GM19025 (cell line): ENCODE results near the gene BUB1B.

Experiments
- ATAC-seq: cut with Tn5 transposase; IDR thresholded peaks from one replicate; pipeline ENCODE4 v1.9.1; 2021; ENCODE audit warnings: mild to moderate bottlenecking, low read depth, moderate library complexity; ENCODE audit not compliant: unreplicated experiment

Gene BUB1B

DNA sequence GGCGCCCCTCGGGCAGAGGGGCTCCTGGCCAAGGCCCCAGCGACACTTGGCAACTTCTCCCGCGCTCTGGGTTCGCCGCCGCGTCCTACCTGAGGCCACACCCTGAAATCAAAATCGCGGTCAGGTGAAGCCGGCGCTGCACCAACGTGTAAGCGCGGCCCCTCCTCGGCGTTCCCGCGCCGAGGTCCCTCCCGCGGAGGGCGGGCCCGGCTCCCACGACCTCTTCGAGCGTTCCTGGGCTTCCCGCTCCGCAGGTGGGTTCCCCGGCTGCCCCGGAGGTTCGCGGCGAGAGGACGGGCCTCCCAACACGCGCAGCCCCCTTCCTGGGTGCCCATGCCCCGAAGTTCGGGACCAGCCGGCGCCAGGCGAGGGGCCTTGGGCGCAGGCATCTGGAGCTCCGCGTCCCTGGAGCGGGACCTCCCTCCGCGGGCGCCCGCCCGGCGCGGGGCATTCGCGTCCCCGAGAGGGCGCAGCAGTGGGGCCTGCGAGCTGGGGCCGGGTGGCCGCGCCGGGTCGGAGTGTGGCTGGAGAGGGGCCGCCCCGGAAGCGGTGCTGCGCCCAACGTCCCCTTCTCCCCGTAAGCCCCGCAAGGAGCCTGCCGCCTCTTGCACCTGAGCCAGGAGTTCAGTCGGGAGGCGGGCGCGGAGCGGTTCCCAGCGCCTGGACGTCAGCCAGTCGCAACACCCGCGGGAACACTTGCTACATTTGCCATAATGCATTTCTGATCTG, 91.7 kb downstream of the BUB1B start:
- no peak for ATAC-seq

DNA sequence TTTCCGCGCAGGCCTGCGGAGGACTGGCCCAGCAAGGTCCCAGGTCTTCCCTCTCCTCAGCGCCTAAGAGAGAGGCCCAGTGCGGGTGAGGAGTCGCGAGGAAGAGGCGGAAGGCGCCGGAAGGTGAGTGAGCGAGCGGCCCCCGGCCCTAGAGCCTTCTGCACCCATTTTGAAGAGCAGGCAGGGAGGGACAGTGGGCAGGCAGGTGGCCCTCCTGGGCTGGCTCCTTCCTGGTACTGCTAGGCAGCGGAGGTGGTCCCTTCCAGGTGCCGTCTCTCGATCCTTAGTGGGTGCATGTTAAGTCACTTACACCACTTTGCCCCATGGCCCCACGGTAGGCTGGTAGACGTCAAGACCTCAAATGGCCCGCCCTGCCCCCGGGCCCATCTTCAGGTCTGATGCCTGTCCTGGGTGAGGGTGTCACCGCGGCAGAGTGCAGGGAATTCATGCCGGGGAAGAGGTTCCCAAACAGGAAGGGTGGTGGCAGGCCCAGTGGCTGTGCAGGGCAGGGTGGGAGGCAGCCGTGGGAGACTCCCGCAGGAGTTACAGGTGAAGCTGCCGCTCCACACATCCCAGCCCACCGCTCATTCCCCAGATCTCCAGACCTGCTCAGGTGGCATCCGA, 92.4 kb downstream of the BUB1B start:
- no peak for ATAC-seq

DNA sequence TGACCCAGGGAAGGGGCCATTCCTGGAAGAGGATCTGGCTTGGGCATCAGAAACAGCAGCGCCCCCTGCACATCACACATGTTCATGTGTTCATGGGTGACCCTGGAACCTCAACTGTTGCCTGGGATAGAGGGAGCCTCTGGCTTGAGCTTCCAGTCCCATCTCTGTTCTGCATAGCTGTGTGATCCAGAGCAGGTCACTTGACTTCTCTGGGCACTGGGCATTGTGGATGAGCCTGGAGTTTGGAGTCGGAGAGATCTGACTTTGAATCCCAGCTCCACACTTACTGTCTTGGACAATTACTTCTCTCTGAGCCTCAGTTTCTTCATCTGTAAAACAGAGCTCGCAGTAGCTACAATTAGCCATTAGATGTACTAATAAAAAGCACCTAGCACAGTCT, 93.6 kb downstream of the BUB1B start:
- no peak for ATAC-seq

DNA sequence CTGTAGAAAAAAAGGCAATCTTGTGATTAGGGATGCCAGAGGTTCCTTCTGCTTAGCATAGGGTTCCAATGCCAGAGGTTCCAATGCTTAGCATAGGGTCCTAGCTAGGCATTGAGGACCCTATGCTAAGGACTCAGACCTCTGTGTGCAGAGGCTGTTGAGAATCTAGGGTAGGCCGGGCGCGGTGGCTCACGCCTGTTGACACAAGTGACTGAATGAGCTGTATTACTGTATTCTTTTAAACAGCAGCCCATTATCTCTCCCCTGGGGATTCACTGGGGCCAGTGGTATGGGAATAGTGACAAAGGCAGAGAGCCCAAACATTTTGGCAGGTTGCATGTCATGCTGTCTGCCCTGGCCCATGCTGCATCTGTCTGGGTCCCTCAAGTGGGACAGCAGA, 94.2 kb downstream of the BUB1B start:
- no peak for ATAC-seq

DNA sequence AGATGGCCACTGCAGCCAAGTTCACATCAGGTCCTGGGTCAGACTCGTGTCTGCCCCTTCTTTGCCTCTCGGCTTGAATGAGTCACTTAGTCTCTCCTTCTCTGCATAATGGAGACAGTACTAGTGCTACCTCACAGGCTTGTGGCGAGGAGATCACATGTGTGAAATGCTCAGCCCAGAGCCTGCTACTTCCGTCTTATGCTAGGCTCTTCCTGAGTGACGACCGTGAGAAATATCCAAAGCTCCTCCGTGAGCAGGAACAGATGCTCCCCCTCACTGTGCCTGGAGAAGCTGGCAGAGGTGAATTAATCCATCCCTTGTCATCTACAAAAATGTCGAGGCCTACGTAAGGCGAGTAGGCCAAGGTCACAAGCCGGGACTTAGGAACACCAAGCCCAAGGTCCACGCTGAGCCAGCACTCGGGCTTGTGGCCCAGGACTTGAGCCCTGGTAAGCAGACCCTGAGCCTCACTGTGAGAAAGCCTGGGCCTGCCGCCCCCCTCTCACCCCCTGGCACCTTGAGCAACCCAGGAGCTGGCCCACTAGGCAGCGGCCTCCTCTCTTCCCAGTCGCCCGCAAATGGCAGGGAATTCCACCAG, 95.9 kb downstream of the BUB1B start:
- peak; percentile 49 for ATAC-seq

DNA sequence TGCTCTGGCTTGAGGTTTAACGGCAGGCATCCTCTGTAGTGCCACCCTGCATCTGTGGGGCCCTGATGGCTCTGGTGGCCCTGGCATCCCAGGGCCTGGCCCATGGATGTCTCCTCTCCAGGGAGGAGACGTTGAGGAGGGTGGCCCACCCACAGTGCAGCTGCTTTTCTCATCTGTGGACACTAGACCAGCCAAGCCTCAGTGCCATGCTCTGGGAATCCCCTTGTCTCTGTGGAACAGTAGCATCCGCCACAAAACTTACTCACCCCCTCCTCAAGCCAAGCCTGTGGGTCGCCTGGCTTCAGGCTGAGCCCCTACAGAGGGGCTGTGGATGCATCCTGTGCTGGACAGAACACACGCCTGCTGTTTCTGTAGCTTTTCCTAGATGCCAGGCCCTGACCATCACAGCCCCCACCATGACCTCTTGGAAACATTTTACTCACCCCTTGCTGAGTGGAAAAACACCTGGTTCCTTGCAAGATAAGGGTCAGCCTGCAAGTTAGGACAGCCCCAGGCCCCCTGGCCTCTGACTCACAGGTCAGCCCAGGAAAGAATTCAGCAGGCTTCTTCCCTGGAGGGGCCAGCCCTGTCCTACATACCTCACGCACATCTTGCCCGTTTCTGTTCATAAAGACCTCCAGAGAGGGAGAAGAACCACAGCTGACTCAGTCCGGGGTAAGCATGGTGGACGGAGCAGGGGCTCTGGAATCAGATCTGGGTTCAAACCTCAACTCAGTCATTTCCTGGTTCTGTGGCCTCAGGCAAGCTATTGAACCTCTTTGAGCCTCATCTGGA, 97.0 kb downstream of the BUB1B start:
- ATAC-seq = no peak

DNA sequence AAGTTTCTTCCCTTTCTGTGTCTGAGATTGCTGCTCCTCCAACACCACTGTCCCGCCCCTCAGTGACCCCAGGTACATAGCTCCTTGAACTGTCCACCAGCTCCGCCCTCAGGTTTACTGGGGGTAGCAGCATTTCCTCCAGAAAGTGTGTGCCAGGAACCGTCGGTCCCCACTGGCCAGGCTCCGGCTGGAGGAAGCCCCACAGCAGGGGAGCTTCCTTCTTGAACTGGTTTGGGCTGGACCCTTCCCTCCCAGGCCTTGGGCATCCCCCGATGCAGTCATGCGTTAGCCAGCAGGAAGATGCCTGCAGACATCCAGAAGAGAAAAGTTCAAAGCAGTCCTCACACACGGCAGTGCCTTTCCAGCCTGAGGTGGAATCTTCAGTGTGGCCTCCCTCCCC, 97.7 kb downstream of the BUB1B start:
- ATAC-seq = no peak

DNA sequence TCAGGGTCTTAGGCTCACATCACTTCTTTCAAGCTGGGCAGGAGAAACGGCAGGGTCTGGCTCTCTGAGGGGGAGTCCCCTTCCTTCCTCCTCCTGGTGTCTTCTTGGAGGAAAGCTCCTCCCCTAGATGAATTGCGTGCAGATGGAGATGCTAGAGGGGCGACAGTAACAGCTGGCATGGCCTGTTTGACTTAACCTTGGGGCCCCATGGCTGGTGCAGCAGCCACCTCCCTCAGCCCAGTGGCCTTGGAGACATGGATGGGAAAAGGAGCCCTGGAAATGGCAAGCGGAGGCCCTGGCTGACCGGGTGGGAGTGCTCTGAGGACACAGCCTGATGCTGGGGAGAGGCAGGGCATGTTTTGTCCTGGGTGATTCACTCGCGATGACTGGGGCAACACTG, 98.2 kb downstream of the BUB1B start:
- no peak for ATAC-seq

DNA sequence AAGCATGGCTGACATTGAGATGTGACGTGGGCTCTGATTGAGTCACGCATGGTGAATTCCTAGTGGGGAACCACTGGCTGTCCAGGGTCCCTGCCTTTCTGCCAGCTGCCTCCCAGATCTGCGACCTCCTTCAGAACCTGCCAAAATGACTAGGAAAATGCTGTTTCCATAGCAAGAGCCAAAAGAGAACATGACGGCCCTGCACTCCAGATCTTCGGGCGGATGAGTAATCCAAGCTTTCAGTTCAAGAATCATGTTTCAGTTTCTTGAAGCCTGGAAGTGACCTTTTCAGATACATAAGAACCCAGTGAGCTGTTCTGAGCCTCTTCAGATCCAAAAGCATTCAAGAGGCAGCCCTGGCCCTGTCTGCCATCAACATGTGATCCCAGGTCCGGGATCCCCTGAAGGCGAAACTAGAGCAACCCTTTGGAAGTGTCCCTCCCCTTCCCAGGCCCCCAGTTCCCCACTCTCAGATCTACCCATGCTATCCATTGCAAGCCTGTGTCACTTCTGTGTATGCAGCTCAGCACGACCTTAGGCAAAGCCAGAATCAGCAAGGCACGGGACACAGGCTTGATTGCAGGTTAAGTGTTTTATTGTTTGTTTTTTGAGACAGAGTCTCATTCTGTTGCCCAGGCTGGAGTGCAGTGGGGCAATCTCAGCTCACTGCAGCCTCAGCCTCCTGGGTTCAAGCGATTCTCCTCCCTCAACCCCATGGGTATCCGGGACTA, 102.3 kb downstream of the BUB1B start:
- ATAC-seq = no peak

DNA sequence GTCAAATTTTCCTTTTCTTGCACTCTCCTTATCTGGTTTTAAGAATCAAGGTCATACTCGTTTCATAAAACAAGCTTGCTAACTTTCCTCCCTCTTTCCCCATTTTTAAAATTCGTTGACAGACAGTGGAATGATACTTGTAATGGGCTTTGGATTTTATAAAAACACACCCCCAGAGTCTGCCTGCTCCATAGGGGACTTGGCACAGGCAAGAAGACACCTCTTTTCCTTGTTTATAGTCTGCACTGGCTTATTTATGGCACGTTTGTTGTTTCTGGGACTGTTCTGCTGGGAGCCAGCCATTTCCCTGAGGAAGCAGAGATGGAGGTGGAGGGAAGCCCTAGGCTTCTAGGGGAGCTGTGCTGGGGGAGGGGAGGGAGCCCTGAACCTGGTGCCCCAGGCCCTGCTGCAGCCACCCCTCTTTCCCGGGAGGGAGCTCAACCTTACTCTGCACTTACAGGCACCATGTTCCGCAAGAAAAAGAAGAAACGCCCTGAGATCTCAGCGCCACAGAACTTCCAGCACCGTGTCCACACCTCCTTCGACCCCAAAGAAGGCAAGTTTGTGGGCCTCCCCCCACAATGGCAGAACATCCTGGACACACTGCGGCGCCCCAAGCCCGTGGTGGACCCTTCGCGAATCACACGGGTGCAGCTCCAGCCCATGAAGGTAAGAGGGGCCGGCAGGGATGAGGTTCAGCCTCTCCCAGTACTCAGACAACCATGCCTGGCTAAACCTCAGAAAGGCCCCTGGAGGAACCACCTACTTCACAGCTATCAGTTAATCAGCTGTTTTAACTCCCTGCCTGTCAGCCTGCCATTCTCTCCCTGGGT, 103.7 kb downstream of the BUB1B start:
- ATAC-seq = no peak

DNA sequence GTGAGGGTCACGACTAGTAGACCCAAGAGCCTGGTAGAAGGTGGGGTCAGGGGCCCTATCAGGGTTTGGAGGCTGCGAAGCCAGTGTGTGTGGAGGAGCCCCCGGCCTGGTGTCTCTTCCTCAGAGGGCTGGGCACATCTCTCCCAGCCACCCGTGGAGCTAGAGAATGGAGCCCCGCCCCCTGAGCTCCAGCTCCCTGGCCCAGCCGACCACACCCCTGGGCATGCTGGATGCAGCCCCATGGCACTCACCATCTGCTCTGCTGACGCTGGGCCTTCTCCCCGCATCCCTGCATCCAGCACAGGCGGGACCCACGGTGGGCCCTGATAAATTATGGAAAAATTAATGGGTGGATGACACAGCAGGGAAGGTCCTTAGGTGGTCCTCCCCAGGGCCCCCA, 104.5 kb downstream of the BUB1B start:
- ATAC-seq = no peak

DNA sequence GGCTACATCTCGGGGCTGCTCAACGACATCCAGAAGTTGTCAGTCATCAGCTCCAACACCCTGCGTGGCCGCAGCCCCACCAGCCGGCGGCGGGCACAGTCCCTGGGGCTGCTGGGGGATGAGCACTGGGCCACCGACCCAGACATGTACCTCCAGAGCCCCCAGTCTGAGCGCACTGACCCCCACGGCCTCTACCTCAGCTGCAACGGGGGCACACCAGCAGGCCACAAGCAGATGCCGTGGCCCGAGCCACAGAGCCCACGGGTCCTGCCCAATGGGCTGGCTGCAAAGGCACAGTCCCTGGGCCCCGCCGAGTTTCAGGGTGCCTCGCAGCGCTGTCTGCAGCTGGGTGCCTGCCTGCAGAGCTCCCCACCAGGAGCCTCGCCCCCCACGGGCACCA, 105.0 kb downstream of the BUB1B start:
- no peak for ATAC-seq

DNA sequence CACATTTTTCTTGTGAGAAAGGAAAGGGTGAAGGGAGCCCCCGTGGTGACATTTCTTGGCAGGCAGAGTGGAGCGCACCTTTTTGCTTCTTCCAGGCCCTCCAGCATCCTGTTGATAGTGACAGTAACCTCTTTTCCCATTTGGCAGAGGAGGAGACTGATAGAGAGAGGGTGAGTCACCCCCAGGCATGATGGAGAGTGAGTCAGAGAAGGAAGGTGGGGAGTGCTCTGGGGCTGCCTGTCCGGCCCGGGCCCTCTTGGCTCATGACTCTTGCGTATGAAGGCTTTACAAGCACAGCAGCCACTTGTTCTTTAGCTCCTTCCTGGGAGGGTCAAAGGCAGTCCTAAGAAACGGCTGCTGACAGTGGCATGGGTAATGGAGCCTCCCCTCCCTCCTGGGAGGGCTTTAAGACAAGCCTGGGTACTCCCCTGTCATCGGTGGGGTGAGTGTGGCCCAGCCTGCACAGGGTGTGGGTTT, 106.0 kb downstream of the BUB1B start:
- ATAC-seq = no peak

DNA sequence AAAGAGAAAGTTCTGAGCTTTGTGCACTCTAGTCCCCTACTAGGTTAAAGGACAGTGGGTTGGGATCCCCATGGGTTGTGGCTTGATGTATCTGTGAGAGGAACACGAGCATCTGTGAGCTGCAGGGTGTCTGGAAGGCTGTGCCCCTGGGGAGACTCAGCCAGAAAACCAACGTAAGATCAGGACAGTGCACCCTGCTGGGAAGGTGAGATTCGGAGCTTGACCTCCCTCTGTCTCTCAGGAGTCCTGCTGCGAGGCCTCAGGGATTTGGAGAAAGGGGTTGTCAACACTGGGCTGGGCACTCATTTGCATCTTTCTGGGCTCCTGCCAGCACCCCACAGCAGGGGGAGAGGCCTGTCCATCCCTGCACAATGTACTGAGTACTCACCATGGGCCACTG, 106.8 kb downstream of the BUB1B start:
- ATAC-seq = no peak

DNA sequence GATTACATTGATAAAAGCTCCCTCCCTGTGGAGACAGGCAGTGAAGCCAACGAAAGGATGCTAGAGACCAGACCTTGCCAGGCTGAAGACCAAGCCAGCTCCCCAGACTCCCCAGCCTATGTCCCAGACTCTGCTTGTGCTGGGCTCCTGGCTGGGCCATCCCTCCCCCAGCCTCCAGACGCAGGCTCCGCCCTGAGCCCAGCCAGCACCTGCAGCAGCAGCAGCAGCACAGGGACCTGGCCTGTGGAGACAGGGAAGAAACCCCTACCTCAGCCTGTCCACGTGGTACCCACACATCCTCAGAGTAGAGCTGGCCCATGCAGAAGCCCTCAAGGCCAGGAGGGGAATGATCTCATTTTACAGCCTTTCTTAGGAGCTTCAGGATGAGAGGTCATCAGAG, 108.7 kb downstream of the BUB1B start:
- no peak for ATAC-seq

DNA sequence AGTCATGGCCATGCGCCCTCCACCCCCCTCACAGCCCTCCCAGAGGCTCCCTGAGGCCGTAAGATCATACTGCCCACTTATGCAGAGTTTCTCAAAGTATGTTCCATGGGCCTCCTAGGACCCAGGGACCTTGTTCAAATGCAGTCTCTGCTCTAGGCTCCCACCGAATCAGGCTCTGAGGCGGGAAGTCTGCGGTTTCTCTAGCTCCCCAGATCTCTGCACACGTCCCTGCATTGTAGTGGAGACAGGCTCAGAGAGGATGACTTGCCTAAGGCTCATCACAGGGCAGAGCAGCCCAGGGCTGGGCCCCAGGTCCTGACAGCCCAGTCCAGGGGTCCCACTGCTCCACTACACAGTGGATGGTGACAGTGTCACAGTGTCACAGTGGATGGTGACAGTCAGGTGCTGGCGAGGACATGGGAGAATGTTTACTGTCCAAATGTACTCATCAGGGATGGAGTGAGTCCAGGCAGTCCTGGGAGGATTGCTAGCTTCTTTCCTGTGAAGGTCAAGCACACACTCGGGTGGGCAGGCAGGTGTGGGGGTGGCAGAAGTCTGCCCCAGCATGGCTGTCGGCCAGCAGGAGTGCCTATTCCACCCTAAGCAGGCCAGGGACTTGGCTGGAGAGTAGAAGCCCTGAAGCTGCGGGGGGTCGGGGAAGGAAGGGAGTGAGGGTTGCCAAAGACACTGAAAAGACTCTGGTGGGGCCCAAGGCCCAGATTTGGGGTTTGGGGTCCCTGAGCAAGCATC, 109.6 kb downstream of the BUB1B start:
- no peak for ATAC-seq
